H9 (cell line): ENCODE measurements around the gene LRRC8C. TPM values are rescaled to one million over a fixed set of nuclear protein-coding genes. Genes with fewer than 3 reads are reported as not detected.

Experiments used
- DNase-seq: peaks from one replicate; pipeline ENCODE4 v3.0.0-alpha.2; 2017
- H2AFZ ChIP-seq: one replicate; pipeline ENCODE4 v1.6.1; 2013; ENCODE audit warnings: mild to moderate bottlenecking, low read length, control low read depth, moderate library complexity
- H2AK5ac ChIP-seq: 2 replicates; pipeline ENCODE4 v1.6.1; 2013; ENCODE audit warnings: low read length, control low read depth, mixed read lengths; ENCODE audit not compliant: insufficient read length
- H2BK120ac ChIP-seq: one replicate; pipeline ENCODE4 v1.6.1; 2013; ENCODE audit warnings: low read depth, mild to moderate bottlenecking, low read length, control low read depth, inconsistent platforms; ENCODE audit not compliant: poor library complexity, severe bottlenecking
- H2BK12ac ChIP-seq: 2 replicates; pipeline ENCODE4 v1.6.1; 2013; ENCODE audit warnings: low read length, control low read depth, mixed read lengths, low read depth; ENCODE audit not compliant: insufficient read length
- H2BK15ac ChIP-seq: 2 replicates; pipeline ENCODE4 v1.6.1; 2013; ENCODE audit warnings: low read depth, low read length, control low read depth
- H2BK20ac ChIP-seq: one replicate; pipeline ENCODE4 v1.6.1; 2013; ENCODE audit warnings: low read depth, mild to moderate bottlenecking, low read length, control low read depth, inconsistent platforms; ENCODE audit not compliant: poor library complexity, severe bottlenecking
- H2BK5ac ChIP-seq: 2 replicates; pipeline ENCODE4 v1.6.1; 2013; ENCODE audit warnings: low read length, control low read depth, mixed read lengths; ENCODE audit not compliant: insufficient read length
- H3K14ac ChIP-seq: 2 replicates; pipeline ENCODE4 v1.6.1; 2013; ENCODE audit warnings: low read length, control low read depth; ENCODE audit not compliant: insufficient read depth
- H3K18ac ChIP-seq: 2 replicates; pipeline ENCODE4 v1.6.1; 2013; ENCODE audit warnings: low read depth, mild to moderate bottlenecking, mixed read lengths, low read length, control low read depth; ENCODE audit not compliant: insufficient read length
- H3K23ac ChIP-seq: 2 replicates; pipeline ENCODE4 v1.6.1; 2013; ENCODE audit warnings: low read length, control low read depth, mixed read lengths, low read depth; ENCODE audit not compliant: insufficient read length
- H3K23me2 ChIP-seq: 2 replicates; pipeline ENCODE4 v1.6.1; 2013; ENCODE audit warnings: low read depth, mild to moderate bottlenecking, mixed read lengths, low read length, control low read depth; ENCODE audit not compliant: insufficient read length, poor library complexity, severe bottlenecking
- H3K27ac ChIP-seq: 2 replicates; pipeline ENCODE4 v1.5.1; 2013; ENCODE audit warnings: low read length, control low read depth, mixed read lengths, low read depth; ENCODE audit not compliant: insufficient read length
- H3K27me3 ChIP-seq: 2 replicates; pipeline ENCODE4 v1.6.1; 2013; ENCODE audit warnings: low read length, control low read depth, inconsistent platforms; ENCODE audit not compliant: insufficient read depth
- H3K4ac ChIP-seq: 2 replicates; pipeline ENCODE4 v1.6.1; 2013; ENCODE audit warnings: low read depth, mild to moderate bottlenecking, control low read depth, inconsistent platforms, low read length, moderate library complexity
- H3K4me1 ChIP-seq: 2 replicates; pipeline ENCODE4 v1.6.1; 2013; ENCODE audit warnings: low read length, control low read depth, inconsistent platforms; ENCODE audit not compliant: insufficient read depth
- H3K4me2 ChIP-seq: 2 replicates; pipeline ENCODE4 v1.6.1; 2013; ENCODE audit warnings: low read length, control low read depth, mixed read lengths; ENCODE audit not compliant: insufficient read length, insufficient read depth
- H3K56ac ChIP-seq: 2 replicates; pipeline ENCODE4 v1.6.1; 2013; ENCODE audit warnings: low read depth, mild to moderate bottlenecking, mixed read lengths, low read length, control low read depth; ENCODE audit not compliant: insufficient read length
- H3K79me1 ChIP-seq: 2 replicates; pipeline ENCODE4 v1.6.1; 2013; ENCODE audit warnings: low read depth, mild to moderate bottlenecking, moderate library complexity, low read length, control low read depth, inconsistent platforms; ENCODE audit not compliant: insufficient read depth, poor library complexity, severe bottlenecking
- H3K79me2 ChIP-seq: 2 replicates; pipeline ENCODE4 v1.6.1; 2013; ENCODE audit warnings: low read length, control low read depth, inconsistent platforms; ENCODE audit not compliant: insufficient read depth
- H3K9ac ChIP-seq: 2 replicates; pipeline ENCODE4 v1.6.1; 2013; ENCODE audit warnings: low read length, control low read depth, mixed read lengths; ENCODE audit not compliant: insufficient read length; ENCODE audit errors: extremely low read depth
- H3K9me3 ChIP-seq: one replicate; pipeline ENCODE4 v1.6.1; 2013; ENCODE audit warnings: low read depth, low read length, inconsistent platforms; ENCODE audit not compliant: control insufficient read depth
- H3T11ph ChIP-seq: one replicate; pipeline ENCODE4 v1.6.1; 2013; ENCODE audit warnings: mild to moderate bottlenecking, low read length, control low read depth, inconsistent platforms
- H4K20me1 ChIP-seq: one replicate; pipeline ENCODE4 v1.6.1; 2013; ENCODE audit not compliant: control insufficient read depth, insufficient read length, insufficient read depth
- H4K5ac ChIP-seq: 2 replicates; pipeline ENCODE4 v1.6.1; 2013; ENCODE audit warnings: low read depth, mild to moderate bottlenecking, mixed read lengths, low read length, control low read depth; ENCODE audit not compliant: insufficient read length
- H4K8ac ChIP-seq: replicated peaks from 2 replicates; pipeline ENCODE4 v1.6.1; 2013; ENCODE audit warnings: low read length, control low read depth, mixed read lengths, low read depth; ENCODE audit not compliant: insufficient read length
- H4K91ac ChIP-seq: 2 replicates; pipeline ENCODE4 v1.6.1; 2013; ENCODE audit warnings: low read depth, mild to moderate bottlenecking, moderate library complexity, mixed read lengths, low read length, control low read depth; ENCODE audit not compliant: insufficient read length
- H3K27ac Mint-ChIP-seq, 3 experiments: 2 replicates in 2 of 3; 3 replicates in 1 of 3; pipeline ENCODE4 v1.8.0; 2020 to 2021; ENCODE audit warnings: mixed read lengths in 3 of 3, mild to moderate bottlenecking in 1 of 3, moderate library complexity in 1 of 3
- H3K27me3 Mint-ChIP-seq: 2 replicates; pipeline ENCODE4 v1.8.0; 2021; ENCODE audit warnings: low read depth, mild to moderate bottlenecking, moderate library complexity, mixed read lengths
- H3K36me3 Mint-ChIP-seq, 3 experiments: 2 replicates in 2 of 3; 3 replicates in 1 of 3; pipeline ENCODE4 v1.8.0; 2020 to 2021; ENCODE audit warnings: low read depth in 3 of 3, mixed read lengths in 3 of 3; ENCODE audit not compliant: insufficient read depth in 1 of 3
- H3K4me1 Mint-ChIP-seq, 2 experiments: 2 replicates each; pipeline ENCODE4 v1.8.0; 2020; ENCODE audit warnings: mixed read lengths in 2 of 2
- H3K4me3 Mint-ChIP-seq, 2 experiments: 2 replicates in 1 of 2; 3 replicates in 1 of 2; pipeline ENCODE4 v1.8.0; 2020 to 2021; ENCODE audit warnings: mild to moderate bottlenecking in 2 of 2, mixed read lengths in 2 of 2, moderate library complexity in 1 of 2
- H3K9me3 Mint-ChIP-seq, 2 experiments: 2 replicates in 1 of 2; 3 replicates in 1 of 2; pipeline ENCODE4 v1.8.0; 2020; ENCODE audit warnings: mild to moderate bottlenecking in 2 of 2, mixed read lengths in 2 of 2, moderate library complexity in 1 of 2
- WGBS: extraction: QIAGEN DNeasy Blood & Tissue Kit; methylation state at CpG from one replicate; pipeline ENCODE4 v1.1.7; 2013; ENCODE audit warnings: missing lambda C conversion rate, low lambda C conversion rate, mixed read lengths; ENCODE audit not compliant: insufficient read length; ENCODE audit errors: extremely low coverage; 5-methylcytosine and 5-hydroxymethylcytosine counted together
- total RNA-seq: library from RNA; stranded (reverse); gene quantifications from 2 replicates; pipeline ENCODE4 v1.2.1, GENCODE V29; 2021
- TF ChIP-seq, protein P1 (sequence below): fragments of 200-600 bp; sonication (generic); conservative IDR thresholded peaks from 3 replicates; pipeline ENCODE4 v1.8.0; 2021; ENCODE audit warnings: antibody characterized with exemption, mild to moderate bottlenecking

The LRRC8C gene
- total RNA-seq, 1 experiment from 2014 or later: 1.9 TPM

DNA sequence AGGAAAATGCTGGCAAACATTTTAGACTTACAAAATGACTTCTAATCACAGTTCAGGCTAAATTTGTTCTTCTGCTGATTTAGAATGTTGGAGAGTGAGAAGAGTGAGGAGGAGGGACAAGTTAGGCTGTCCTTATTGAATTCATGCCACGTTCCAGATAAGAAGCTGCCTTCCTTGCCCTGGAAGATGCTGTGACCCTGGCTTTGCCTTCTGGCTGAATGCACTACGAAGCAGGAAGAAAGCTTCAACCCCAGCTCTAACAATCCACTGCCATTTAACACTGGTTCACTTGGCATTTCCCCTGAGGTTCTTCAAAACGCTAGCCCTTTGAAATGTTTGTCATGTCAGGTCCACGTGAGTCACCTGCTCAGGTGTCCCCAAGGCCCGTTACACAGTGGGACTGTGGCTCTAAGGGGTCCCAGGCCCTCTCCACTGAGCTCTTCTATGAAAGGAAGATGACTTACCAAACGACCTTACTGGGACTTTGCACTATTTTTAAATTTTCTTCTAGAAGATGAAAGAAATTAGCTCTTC lies 30.0 kb upstream of the LRRC8C start:
- no peaks in the 10 kb centered on the region for H3K23me2 ChIP-seq
- H3T11ph ChIP-seq: no peak overlapping the region
- no peak overlapping the region for H2AK5ac ChIP-seq
- no peak overlapping the region for H3K23ac ChIP-seq
- H3K4ac ChIP-seq: no peak overlapping the region
- no peak overlapping the region for H4K91ac ChIP-seq
- H3K9ac ChIP-seq: no peak overlapping the region
- no peak overlapping the region for H2BK120ac ChIP-seq
- Mint-ChIP-seq H3K9me3 (no peaks in the 10 kb centered on the region; a peak in 1 of 5 replicates), H3K36me3 (peaks cover 0 to 2% (median 0%) of the 10 kb centered on the region in 3 experiments; a peak in 2 of 7 replicates), H3K27me3 (no peaks in the 10 kb centered on the region), H3K27ac (peak overlapping the region in 1 of 3 experiments; percentile 12; a peak in 1 of 7 replicates), H3K4me3 (no peak overlapping the region), H3K4me1 (peaks cover 25 to 28% of the 10 kb centered on the region in 2 experiments)
- no peak overlapping the region for H4K5ac ChIP-seq
- H3K27me3 ChIP-seq: no peaks in the 10 kb centered on the region
- TF ChIP-seq, protein P1, sequence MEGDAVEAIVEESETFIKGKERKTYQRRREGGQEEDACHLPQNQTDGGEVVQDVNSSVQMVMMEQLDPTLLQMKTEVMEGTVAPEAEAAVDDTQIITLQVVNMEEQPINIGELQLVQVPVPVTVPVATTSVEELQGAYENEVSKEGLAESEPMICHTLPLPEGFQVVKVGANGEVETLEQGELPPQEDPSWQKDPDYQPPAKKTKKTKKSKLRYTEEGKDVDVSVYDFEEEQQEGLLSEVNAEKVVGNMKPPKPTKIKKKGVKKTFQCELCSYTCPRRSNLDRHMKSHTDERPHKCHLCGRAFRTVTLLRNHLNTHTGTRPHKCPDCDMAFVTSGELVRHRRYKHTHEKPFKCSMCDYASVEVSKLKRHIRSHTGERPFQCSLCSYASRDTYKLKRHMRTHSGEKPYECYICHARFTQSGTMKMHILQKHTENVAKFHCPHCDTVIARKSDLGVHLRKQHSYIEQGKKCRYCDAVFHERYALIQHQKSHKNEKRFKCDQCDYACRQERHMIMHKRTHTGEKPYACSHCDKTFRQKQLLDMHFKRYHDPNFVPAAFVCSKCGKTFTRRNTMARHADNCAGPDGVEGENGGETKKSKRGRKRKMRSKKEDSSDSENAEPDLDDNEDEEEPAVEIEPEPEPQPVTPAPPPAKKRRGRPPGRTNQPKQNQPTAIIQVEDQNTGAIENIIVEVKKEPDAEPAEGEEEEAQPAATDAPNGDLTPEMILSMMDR: no peak
- H4K8ac ChIP-seq: no peak overlapping the region
- no peaks in the 10 kb centered on the region for H3K79me2 ChIP-seq
- no peak overlapping the region for H2AFZ ChIP-seq
- no peak overlapping the region for H2BK12ac ChIP-seq
- no peak overlapping the region for H2BK5ac ChIP-seq
- H2BK15ac ChIP-seq: no peak overlapping the region
- no peak for DNase-seq
- H3K56ac ChIP-seq: no peak overlapping the region
- no peak overlapping the region for H3K4me2 ChIP-seq
- H3K79me1 ChIP-seq: no peaks in the 10 kb centered on the region
- H3K4me1 ChIP-seq: peaks cover 10% of the 10 kb centered on the region; the same call in 1 of the 2 replicates
- no peak overlapping the region for H3K27ac ChIP-seq
- H2BK20ac ChIP-seq: no peak overlapping the region
- no peaks in the 10 kb centered on the region for H3K9me3 ChIP-seq
- no peak overlapping the region for H3K18ac ChIP-seq
- H3K14ac ChIP-seq: no peak overlapping the region
- no peaks in the 10 kb centered on the region for H4K20me1 ChIP-seq
- WGBS: no CpG with 5 or more reads among the region's 6 CpGs
